NT2/D1 (cell line): Measurements from ENCODE around the gene NCMAP.

Experiments
- SUZ12 ChIP-seq: IDR thresholded peaks from 2 replicates; pipeline ENCODE4 v1.6.1; 2011; ENCODE audit not compliant: insufficient read length, insufficient read depth; ENCODE audit errors: extremely low read depth
- YY1 ChIP-seq: IDR thresholded peaks from 2 replicates; pipeline ENCODE4 v1.6.1; 2011; ENCODE audit not compliant: insufficient read length, insufficient read depth
- ZNF274 ChIP-seq: IDR thresholded peaks from 2 replicates; pipeline ENCODE4 v1.6.1; 2011; ENCODE audit warnings: mild to moderate bottlenecking, low read depth, low read length

DNA sequence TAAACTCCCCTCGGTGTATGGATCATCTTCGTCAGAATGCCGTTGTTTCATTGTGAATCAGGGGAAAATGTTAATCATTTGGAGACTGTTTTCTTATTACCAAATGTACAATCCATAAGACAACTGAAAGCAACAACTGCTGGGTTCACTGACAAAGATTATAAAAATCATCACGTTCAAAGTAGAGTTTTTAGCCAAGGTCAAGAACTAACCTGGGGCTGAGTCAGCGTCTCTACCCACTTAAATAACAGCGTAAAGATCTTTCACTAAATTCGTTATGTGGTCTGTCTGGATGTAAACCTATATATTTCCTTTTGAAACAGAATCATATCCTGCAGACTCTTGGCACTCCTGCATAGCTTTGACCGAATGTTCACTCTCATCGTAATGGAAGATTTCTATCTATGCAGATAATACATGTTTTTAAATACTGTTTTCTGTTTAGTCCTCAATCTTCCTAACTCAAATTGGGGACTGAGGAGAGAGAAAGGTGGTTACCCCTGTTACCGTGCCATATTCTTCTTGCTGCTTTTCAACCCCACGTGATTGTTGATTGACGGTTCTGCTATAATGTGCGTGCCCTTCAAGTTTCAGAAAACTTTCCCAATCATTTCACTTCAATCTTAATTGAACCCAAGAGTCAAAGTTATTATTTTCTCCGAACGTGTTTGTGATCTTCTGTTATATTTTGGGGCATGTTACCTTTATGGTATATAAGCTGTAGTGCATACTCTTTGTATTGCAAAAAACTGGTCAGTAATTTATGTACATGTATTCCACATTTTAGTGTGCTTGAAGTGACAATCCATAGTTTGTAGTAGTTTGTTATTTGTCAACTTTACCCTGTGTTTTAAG, 15.6 kb upstream of the NCMAP start:
- no peak for TF ChIP-seq ZNF274
- TF ChIP-seq YY1: no peak
- TF ChIP-seq SUZ12: no peak
